GM19438 (cell line): ENCODE results near the gene FYB1.
"Not testable (repeated sequence)": the region's sequence is repeated elsewhere in the genome, so short reads cannot be mapped to it uniquely, and the experiment has no call there.

Experiments used
- ATAC-seq: cut with Tn5 transposase; IDR thresholded peaks from one replicate; pipeline ENCODE4 v1.9.1; 2021; ENCODE audit warnings: low read depth; ENCODE audit not compliant: unreplicated experiment

The FYB1 gene, protein sequence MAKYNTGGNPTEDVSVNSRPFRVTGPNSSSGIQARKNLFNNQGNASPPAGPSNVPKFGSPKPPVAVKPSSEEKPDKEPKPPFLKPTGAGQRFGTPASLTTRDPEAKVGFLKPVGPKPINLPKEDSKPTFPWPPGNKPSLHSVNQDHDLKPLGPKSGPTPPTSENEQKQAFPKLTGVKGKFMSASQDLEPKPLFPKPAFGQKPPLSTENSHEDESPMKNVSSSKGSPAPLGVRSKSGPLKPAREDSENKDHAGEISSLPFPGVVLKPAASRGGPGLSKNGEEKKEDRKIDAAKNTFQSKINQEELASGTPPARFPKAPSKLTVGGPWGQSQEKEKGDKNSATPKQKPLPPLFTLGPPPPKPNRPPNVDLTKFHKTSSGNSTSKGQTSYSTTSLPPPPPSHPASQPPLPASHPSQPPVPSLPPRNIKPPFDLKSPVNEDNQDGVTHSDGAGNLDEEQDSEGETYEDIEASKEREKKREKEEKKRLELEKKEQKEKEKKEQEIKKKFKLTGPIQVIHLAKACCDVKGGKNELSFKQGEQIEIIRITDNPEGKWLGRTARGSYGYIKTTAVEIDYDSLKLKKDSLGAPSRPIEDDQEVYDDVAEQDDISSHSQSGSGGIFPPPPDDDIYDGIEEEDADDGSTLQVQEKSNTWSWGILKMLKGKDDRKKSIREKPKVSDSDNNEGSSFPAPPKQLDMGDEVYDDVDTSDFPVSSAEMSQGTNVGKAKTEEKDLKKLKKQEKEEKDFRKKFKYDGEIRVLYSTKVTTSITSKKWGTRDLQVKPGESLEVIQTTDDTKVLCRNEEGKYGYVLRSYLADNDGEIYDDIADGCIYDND

DNA sequence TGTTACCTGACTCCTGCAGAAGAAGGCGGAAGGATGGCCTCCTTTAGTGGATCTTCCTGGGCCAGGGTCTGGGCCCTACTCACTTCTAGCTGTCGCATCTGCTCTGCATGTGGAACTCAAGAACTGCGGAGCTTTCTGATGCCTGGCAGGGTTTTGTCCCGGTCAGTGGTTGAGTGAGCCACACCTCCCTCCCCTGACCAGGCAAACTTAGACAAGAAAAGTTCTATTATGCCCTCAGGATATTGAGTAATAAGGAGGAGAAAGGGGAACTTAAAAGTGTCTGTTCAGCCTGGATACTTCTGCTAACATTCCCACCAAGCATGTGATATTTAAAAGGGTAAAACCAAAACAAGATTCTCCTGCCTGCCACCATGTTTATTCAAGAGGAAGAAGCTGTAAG, at the start of gene FYB1:
TSS of gene FYB1 (minus strand) at position 127 of the 400 bp plus-strand sequence. CDS start 16,603 bp downstream, outside the sequence.
- ATAC-seq: no peak

DNA sequence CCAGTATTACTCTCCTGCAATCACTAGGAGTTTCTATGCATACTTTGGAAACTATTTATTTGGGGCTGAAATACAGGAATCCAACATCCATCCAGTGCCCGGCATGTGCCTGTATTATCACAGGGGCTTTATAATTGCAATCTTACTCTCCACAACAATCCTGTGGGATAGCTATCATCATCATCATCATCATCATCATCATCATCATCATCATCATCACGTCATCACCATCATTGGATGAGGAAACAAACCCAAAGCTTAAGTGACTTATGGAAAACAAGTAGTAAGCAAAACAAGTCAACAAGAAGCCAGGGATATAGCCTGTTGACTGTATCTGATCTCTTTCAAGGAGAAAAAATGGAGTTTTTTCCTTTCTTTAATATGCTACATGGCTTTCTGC, 47.8 kb upstream of the FYB1 start:
- no peak for ATAC-seq

DNA sequence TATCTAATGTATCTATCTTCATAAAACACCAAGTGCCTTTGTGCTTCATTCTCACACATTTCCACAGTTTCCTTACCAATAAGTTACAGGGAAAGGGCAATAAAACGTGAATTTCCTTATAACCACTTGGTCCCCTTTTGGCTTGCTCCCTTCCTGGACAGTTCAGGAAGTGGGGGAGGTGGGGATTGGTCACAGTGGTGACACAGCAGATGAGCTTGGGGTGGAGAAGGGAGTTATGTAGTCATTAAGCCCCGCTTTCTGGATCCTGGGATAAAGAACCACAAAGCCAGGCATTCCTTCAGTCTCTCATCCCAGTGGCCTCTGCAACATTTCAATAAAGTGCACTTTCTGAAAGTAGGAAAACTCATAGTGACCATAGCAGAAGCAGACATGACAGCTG, 47.1 kb upstream of the FYB1 start:
- ATAC-seq: no peak

DNA sequence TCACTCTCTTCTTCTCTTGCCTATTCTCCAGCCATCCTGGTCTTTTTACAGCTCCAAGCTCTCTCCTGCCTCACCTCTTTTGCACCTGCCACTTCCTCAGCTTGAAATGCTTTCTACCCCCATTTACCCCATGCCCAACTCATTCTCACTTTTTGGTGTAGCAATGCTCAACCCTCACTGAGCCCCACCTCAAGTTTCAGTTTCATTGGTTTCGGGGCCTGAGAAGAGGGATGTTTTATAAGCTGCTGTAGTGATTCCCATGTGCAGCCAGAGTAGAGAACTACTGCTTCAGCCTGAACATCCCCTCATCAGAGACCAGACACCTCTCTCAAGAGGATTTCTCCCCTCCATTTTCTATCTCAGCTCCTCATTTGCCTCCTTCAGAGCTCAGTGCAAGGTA, 45.2 kb upstream of the FYB1 start:
- peak; percentile 89 for ATAC-seq

DNA sequence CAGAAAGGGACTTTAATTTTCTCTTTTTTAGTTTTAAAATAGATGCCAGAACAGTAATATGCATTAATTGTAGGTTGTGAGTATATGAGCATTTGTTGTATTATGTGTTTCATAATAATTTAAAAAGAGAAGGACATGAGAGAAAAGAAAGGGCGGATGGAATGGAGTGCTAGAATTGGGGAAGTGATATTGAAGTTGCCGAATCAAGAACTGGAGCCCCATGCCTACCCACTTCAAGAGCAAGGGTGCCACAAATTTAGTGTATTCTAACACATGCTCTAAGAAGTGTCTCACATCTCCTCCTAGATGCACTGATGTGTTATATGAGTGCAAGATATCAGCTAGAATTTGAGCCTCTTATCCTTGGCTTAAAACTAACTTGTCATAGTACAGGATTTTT, 43.6 kb upstream of the FYB1 start:
- no peak for ATAC-seq

DNA sequence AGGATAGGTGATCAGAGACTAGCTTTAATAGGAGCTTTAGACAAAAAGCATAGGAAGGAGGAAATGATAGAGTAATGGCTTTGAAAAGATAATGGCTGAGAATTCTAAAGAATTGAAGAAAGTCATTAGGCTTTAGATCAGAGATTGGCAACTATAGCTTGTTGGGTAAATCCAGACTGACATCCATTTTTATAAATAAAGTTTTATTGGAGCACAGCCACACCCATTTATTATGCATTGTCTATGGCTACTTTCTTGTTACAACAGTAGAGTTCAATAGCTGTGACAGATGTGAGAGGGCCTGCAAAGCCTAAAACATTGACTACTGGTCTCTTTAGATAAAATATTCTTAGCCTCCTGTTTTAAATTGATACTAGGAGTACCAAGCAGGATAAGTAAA, 40.7 kb upstream of the FYB1 start:
- ATAC-seq: no peak

DNA sequence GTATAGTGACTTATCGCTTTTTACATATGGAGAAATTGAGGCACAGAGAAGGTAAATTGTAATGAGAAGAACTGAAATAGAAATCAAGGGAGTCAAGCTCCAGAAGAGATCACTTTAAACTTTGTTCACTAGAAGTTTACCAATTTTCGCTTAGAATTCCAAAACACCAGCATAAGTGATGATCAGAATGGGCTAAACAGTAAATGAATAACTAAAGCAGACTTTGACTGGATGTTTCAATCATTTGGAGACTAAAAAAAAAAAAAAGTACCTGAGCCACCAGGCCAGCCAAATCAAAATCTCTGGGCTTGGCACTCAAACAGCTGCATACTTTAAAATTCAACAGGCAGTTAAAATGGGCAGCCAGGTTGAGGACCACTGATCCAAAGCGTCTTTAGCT, 38.2 kb upstream of the FYB1 start:
- ATAC-seq: no peak

DNA sequence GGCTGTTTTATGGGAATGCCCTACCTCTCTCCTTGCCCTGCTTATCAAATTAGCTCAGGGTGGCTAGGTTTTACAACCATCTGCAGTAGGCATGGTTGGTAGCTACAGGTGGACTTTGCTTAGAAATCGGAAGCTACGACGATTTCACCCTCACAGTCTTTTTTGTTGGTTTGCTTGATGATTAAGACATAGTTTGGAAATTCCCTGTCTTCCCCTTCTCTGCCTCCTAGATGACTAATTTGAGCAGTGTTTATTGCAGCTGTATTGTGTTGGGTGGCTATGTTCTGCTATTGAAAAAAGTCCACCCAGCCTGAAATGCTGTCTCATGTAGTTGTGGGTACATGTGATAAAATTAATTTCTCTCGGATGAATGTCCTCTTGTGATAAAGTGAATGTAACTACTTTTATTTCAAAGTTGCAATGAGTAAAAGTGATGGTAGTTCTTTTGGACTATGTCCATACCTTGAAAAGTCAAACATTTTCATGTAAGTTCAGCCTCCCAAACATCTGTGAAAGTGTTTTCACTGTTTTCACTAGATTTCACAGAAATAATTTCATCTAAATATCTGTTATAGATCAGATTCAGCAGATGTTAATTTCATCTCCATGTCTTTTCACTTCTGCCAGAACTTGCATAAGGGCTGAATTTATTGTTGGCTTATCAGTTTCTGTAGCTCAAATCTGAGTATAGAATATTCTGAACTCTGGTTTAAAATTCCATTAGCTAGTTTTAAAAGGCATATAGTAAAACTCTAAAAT, 37.3 kb upstream of the FYB1 start:
- no peak for ATAC-seq

DNA sequence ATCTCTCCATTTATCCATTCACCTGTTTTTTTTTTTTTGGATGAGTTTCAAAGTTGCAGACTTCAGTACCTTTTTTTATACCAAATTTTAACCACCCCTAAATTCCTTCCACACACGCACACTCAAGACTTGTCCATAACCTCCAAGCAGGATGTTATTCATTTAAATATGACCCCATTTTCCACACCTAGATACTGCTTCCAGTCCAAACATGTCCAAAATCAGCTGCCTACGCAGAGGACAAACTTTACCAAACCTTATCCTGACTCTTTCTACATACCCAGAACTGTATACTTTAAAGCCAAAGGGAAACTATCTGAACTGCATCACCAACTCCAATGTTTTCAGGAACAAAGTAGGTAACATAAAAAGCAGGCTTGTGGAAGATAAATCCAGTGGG, 36.0 kb upstream of the FYB1 start:
- ATAC-seq: no peak

DNA sequence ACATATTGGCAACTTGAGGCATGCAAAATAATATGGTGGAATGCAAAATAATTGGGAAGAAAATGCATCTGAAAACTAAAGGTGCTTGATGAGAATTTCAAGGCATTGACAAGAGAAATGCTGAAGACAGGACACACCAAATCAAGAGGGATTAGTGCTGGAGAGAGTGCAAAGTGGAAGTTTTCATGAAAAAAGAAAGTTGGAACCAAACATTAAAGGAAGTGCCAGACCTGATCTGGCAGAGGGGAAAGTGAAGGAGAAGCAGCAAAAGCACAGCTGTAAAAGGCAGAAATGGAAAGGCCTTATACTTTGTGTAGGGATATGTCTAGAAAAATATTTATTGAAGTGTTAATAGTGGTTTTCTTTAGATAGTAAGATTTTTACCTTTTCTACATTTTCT, 35.3 kb upstream of the FYB1 start:
- no peak for ATAC-seq

DNA sequence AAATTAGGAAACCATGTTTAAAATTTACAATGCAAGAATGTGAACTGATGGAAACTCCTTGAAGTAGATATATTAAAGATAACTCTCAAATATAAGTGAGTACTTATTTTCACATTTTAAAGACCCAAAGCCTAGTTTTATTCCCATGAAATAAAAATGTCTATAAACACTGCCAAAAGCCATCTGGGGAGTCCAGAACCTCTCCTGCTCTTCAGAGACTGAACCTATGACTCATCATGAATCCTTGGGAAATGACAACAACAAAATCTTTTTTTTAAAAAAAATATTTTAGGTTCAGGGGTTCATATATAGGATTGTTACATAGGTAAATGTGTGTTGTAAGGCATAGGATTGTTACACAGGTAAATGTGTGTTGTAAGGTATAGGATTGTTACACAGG, 33.8 kb upstream of the FYB1 start:
- no peak for ATAC-seq

DNA sequence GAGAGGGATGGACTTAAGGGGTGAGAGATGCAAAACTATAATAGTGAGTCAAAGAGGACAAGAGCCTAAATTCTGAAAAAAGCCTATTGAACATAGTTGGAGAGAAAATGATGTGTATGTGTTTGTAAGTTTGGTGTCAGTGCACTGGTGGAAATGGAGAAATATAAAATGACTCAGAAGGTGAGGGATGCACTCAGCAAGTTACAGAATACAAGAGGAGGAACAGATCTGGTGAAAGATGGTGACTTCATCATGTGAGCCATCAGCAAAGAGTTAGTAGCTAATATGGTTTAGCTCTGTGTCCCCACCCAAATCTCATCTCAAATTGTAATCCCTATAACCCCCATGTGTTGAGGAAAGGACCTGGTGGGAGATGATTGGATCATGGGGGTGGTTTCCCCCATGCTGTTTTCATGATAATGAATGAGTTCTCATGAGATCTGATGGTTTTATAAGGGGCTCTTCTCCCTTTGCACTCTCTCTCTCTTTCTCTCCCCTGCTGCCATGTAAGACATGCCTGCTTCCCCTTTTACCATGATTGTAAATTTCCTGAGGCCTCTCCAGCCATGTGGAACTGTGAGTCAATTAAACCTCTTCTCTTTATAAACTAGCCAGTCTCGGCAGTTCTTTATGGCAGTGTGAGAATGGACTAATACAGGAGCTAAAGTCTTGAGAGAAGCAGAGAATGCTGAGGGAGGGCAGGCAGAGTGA, 30.4 kb upstream of the FYB1 start:
- ATAC-seq: no peak

DNA sequence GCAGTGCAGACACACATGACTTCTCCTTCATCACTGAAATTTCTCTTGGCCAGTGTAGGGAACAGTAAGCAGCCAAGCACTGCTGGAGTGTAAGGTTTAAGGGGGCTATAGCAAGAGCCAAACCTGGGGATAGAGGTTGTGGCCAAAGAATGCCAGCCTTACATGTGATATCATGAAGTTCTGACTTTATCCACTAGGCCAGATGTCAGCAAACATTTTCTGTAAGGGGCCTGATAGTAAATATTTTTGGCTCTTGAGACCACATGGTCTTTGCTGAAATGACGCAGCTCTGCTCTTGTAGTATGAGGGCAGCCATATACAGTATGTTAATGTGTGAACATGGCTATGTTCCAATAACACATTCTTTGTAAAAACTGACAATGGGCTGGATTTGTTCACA, 29.7 kb upstream of the FYB1 start:
- no peak for ATAC-seq

DNA sequence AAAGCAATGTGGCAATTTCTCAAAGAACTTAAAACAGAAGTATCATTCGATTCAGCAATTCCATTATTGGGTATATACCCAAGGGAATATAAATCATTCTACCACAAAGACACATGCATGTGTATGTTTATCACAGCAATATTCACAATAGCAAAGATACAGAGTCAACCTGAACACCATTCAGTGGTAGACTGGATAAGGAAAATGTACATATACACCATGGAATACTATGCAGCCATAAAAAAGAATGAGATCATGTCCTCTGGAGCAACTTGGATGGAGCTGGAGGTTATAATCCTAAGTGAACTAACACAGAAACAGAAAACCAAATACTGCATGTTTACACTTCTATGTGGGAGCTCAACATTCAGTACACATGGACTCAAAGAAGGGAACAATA, 21.4 kb upstream of the FYB1 start:
- no peak for ATAC-seq

DNA sequence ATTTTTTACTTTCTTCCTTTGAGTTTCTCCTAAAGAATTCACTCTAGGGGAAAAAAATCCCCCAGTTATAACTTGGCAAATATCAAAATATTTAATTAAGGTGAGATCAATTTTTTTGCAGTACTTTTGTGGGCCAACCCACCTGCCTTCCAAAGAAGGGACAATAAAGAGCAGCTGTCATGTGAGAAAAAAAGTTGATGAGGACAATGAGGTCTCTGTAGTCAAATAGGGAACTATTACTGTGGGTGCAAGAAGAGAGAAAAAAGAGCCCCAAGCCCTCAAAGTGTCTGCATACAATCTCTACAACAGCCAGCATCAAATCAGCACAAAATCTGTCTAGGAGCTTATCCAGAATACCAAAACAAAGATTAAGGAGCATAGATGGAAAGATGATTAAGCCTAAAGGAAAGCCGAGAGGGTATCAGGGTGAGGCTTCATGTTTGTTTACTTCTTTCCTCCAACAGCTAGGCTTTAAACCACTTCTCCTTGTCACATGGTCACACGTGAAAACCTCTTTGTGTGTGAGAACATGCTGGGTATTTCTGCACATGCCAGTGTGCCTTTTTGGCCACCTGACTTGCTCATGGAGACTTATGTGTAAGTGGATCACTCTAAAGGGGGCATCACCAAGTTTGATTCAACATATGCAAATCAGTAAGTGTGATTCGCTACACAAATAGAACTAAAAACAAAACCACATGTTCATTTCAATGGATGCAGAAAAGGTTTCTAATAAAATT, 19.2 kb upstream of the FYB1 start:
- ATAC-seq: no peak

DNA sequence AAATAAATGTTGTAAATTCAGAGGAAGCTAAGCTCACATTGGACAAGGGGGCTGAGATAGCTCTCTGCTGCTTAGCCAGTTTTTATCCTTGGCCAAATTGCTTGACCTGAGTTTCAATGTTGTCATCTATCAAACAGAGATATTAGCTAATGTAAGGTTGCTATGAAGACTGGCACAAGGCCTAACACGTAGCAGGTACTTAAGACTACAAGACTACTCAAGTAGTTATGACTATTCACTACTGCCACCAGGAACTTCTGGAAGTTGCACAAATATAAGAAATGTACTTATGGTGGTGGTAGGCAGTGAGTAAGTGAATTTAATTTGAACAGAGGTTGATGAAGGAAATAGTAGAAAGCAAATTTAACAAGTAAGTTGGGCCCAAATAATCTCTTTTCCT, 17.4 kb upstream of the FYB1 start:
- no peak for ATAC-seq

DNA sequence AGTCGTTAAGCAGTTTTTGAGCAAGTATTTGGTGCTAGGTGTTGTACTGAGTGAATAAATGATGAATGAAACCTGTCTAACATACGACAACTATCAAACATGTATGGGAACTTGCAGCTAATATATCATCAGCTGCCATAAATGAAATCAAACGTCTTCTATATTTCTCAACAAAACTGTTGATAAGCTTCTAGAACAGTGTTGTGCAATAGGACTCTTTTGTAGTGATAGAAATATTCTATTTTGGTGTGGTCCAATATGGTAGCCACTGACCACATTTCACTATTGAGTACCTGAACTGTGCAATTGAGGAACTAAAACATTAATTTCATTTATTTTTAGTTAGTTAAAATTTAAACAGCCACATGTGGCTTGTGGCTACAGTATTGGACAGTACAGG, 16.3 kb upstream of the FYB1 start:
- ATAC-seq: no peak

DNA sequence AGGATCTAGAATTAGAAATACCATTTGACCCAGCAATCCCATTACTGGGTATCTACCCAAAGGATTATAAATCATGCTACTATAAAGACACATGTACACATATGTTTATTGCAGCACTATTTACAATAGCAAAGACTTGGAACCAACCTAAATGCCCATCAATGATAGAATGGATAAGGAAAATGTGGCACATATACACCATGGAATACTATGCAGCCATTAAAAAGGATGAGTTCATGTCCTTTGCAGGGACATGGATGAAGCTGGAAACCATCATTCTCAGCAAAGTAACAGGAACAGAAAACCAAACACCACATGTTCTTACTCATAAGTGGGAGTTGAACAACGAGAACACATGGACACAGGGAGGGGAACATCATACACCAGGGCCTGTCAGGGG, 15.1 kb upstream of the FYB1 start:
- ATAC-seq: not testable (repeated sequence)

DNA sequence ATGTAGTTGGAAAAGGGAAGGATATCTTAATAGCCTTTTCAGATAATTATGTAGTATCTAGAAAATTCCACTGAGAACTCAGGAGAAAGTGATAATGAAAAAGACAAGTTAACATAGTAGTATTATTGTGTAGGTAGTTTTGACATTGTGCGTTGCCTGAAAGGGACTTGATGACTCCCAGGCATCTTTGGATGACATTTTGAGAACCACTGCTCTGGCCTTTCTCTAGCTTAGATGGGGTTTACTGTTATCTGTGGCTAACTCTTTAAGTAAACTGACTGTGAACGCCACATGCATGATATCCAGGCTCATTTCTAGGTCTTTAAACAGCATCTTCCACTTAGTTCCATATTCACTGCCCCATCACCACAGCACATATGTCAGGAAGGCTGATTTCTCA, 14.4 kb upstream of the FYB1 start:
- ATAC-seq: no peak
